ENCODE data around the gene ZNF568. TPM values are rescaled to one million over a fixed set of nuclear protein-coding genes. Genes with fewer than 3 reads are reported as not detected.

Gene ZNF568
- total RNA-seq, 2 experiments from 2014 or later, result 0.13 TPM; not detected in 1

GRCh38 chr19:36987091-36987490, 71.0 kb downstream of the ZNF568 start:
- Histone ChIP-seq H3K4me1 (ENCODE audit: insufficient read depth, low read length, poor library complexity, severe bottlenecking) (no peaks in the 10 kb centered on the region), H3K27ac (ENCODE audit: low read depth, low read length, poor library complexity, severe bottlenecking) (no peak overlapping the region), H3K9me2 (ENCODE audit: insufficient read depth, low read length) (no peaks in the 10 kb centered on the region), H2AFZ (ENCODE audit: low read length) (no peak overlapping the region), H3K36me3 (ENCODE audit: insufficient read depth, low read length) (no peaks in the 10 kb centered on the region), H3K79me2 (ENCODE audit: insufficient read depth, low read depth, low read length) (no peaks in the 10 kb centered on the region), H3K4me2 (ENCODE audit: low read length) (no peak overlapping the region), H3K9me3 (ENCODE audit: low read length) (peaks cover 6% of the 10 kb centered on the region; the same call in 1 of the 2 replicates), H4K20me1 (ENCODE audit: insufficient read depth, low read length) (no peaks in the 10 kb centered on the region), H3K4me3 (ENCODE audit: low read depth, low read length, poor library complexity, severe bottlenecking) (no peak overlapping the region)
- DNase-seq (ENCODE audit: low spot score), result no peak
- no peak for TF ChIP-seq EZH2phosphoT487 (IDR thresholded peaks at IDR 0.05; ENCODE audit: borderline replicate concordance, low read depth, low read length)
- no peak for TF ChIP-seq CTCF (conservative IDR thresholded peaks at IDR 0.05; ENCODE audit: low read length)
- intact Hi-C loops (cut with micrococcal nuclease; ENCODE audit: unreplicated experiment), result no loop called here
- CTCF ChIA-PET (ENCODE audit: unreplicated experiment), result no interaction called here
- BruUV-seq (replicated peaks), result no TSS peak
- POLR2A ChIA-PET, result no interaction called here

GRCh38 chr19:36997152-36997842, 81.2 kb downstream of the ZNF568 start:
- no peaks in the 10 kb centered on the region for H3K4me1 ChIP-seq (ENCODE audit: insufficient read depth, low read length, poor library complexity, severe bottlenecking)
- no peak overlapping the region for H3K27ac ChIP-seq (ENCODE audit: low read depth, low read length, poor library complexity, severe bottlenecking)
- no peak overlapping the region for H3K4me2 ChIP-seq (ENCODE audit: low read length)
- no peaks in the 10 kb centered on the region for H3K9me3 ChIP-seq (ENCODE audit: low read length)
- no peaks in the 10 kb centered on the region for H3K36me3 ChIP-seq (ENCODE audit: insufficient read depth, low read length)
- ChIA-PET POLR2A (no interaction called here), CTCF (ENCODE audit: unreplicated experiment) (no interaction called here)
- BruUV-seq (replicated peaks), result no TSS peak
- intact Hi-C loops (cut with micrococcal nuclease; ENCODE audit: unreplicated experiment), result no loop called here
- no peaks in the 10 kb centered on the region for H4K20me1 ChIP-seq (ENCODE audit: insufficient read depth, low read length)
- no peak for DNase-seq (ENCODE audit: low spot score)
- no peak overlapping the region for H3K4me3 ChIP-seq (ENCODE audit: low read depth, low read length, poor library complexity, severe bottlenecking)
- H3K9me2 ChIP-seq (ENCODE audit: insufficient read depth, low read length), result no peaks in the 10 kb centered on the region
- H3K79me2 ChIP-seq (ENCODE audit: insufficient read depth, low read depth, low read length), result no peaks in the 10 kb centered on the region
- TF ChIP-seq EZH2phosphoT487 (IDR thresholded peaks at IDR 0.05; ENCODE audit: borderline replicate concordance, low read depth, low read length) (no peak), CTCF (conservative IDR thresholded peaks at IDR 0.05; ENCODE audit: low read length) (no peak)
- no peak overlapping the region for H2AFZ ChIP-seq (ENCODE audit: low read length)

- Histone ChIP-seq H3K4me1 (ENCODE audit: insufficient read depth, low read length, poor library complexity, severe bottlenecking) (no peaks in the 10 kb centered on the region), H3K4me2 (ENCODE audit: low read length) (no peak overlapping the region), H3K9me3 (ENCODE audit: low read length) (no peaks in the 10 kb centered on the region), H3K79me2 (ENCODE audit: insufficient read depth, low read depth, low read length) (no peaks in the 10 kb centered on the region), H3K4me3 (ENCODE audit: low read depth, low read length, poor library complexity, severe bottlenecking) (no peak overlapping the region), H3K36me3 (ENCODE audit: insufficient read depth, low read length) (no peaks in the 10 kb centered on the region), H2AFZ (ENCODE audit: low read length) (no peak overlapping the region), H4K20me1 (ENCODE audit: insufficient read depth, low read length) (no peaks in the 10 kb centered on the region), H3K9me2 (ENCODE audit: insufficient read depth, low read length) (no peaks in the 10 kb centered on the region), H3K27ac (ENCODE audit: low read depth, low read length, poor library complexity, severe bottlenecking) (no peak overlapping the region)
- DNase-seq (ENCODE audit: low spot score), result no peak
- ChIA-PET CTCF (ENCODE audit: unreplicated experiment) (no interaction called here), POLR2A (no interaction called here)
- no TSS peak for BruUV-seq (replicated peaks)
- TF ChIP-seq CTCF (conservative IDR thresholded peaks at IDR 0.05; ENCODE audit: low read length), result no peak
- TF ChIP-seq EZH2phosphoT487 (IDR thresholded peaks at IDR 0.05; ENCODE audit: borderline replicate concordance, low read depth, low read length), result no peak
- intact Hi-C loops (cut with micrococcal nuclease; ENCODE audit: unreplicated experiment), result no loop called here
These were observed 81.7 kb downstream of the ZNF568 start for GRCh38 chr19:36997843-36998235.
